Measurements from ENCODE around the gene SPAM1.

Gene SPAM1

DNA sequence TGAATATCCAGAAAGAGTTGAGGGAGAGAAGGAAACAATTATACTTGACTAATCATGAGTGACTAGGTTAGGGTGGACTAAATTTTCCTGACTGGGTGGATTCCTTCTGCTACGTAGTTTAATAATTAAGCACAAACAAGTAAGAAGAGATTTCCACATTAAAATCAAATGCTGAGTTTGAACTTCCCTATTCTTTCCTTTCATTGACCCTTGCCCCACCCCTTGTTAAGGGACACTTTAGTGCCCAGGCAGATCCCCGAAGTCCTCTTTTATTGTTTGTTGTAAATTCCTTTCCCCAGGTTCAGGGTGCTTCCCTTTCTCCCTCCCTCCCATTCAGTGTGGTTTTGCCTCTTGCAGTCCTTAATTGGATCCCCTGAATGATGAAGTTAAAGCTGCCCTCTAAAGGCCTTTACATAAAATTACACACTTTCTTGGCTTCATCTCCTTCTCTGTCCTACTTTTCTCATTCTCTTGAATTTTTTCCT lies 8.8 kb upstream of the SPAM1 start:
- no peak for TF ChIP-seq POLR2A (IDR thresholded peaks at IDR 0.05; ENCODE audit: low read depth, low read length)
- TF ChIP-seq PAX5 (IDR thresholded peaks at IDR 0.05; ENCODE audit: insufficient read depth, low read length, severe bottlenecking), result no peak
- TF ChIP-seq POLR2AphosphoS5 (IDR thresholded peaks at IDR 0.05; ENCODE audit: low read depth, low read length), result no peak
- no peak for TF ChIP-seq POU2F2 (IDR thresholded peaks at IDR 0.05; ENCODE audit: low read depth, low read length)
- no peak for FAIRE-seq
- no peak for DNase-seq (ENCODE audit: insufficient read length, low spot score)

- no peak for TF ChIP-seq SPI1 (IDR thresholded peaks at IDR 0.05; ENCODE audit: low read depth, low read length)
- TF ChIP-seq TAF1 (IDR thresholded peaks at IDR 0.05; ENCODE audit: low read depth, low read length), result no peak
- no peak for TF ChIP-seq POLR2A (IDR thresholded peaks at IDR 0.05; ENCODE audit: low read depth, low read length)
- no peak for TF ChIP-seq PAX5 (IDR thresholded peaks at IDR 0.05; ENCODE audit: insufficient read depth, low read length, severe bottlenecking)
- TF ChIP-seq POU2F2 (IDR thresholded peaks at IDR 0.05; ENCODE audit: low read depth, low read length), result no peak
- TF ChIP-seq POLR2AphosphoS5 (IDR thresholded peaks at IDR 0.05; ENCODE audit: low read depth, low read length), result no peak
- DNase-seq (ENCODE audit: insufficient read length, low spot score), result no peak
- FAIRE-seq, result no peak
Observed at GRCh38 chr7:123917878-123918277, 7.2 kb upstream of the SPAM1 start.

- DNase-seq (ENCODE audit: insufficient read length, low spot score), result no peak
- TF ChIP-seq POLR2AphosphoS5 (IDR thresholded peaks at IDR 0.05; ENCODE audit: low read depth, low read length), result no peak
- no peak for TF ChIP-seq POU2F2 (IDR thresholded peaks at IDR 0.05; ENCODE audit: low read depth, low read length)
- no peak for TF ChIP-seq TAF1 (IDR thresholded peaks at IDR 0.05; ENCODE audit: low read depth, low read length)
- FAIRE-seq, result no peak
Observed at GRCh38 chr7:123918309-123918708, 6.7 kb upstream of the SPAM1 start.

GRCh38 chr7:123923599-123923998 lies 1.4 kb upstream of the SPAM1 start:
- FAIRE-seq (no peak), DNase-seq (ENCODE audit: insufficient read length, low spot score) (no peak)
- no peak for TF ChIP-seq PAX5 (IDR thresholded peaks at IDR 0.05; ENCODE audit: insufficient read depth, low read length, severe bottlenecking)
- no peak for TF ChIP-seq POU2F2 (IDR thresholded peaks at IDR 0.05; ENCODE audit: low read depth, low read length)
- no peak for TF ChIP-seq POLR2AphosphoS5 (IDR thresholded peaks at IDR 0.05; ENCODE audit: low read depth, low read length)
- TF ChIP-seq TAF1 (IDR thresholded peaks at IDR 0.05; ENCODE audit: low read depth, low read length), result no peak
- no peak for TF ChIP-seq SPI1 (IDR thresholded peaks at IDR 0.05; ENCODE audit: low read depth, low read length)
- no peak for TF ChIP-seq POLR2A (IDR thresholded peaks at IDR 0.05; ENCODE audit: low read depth, low read length)

- no peak for TF ChIP-seq POLR2A (IDR thresholded peaks at IDR 0.05; ENCODE audit: low read depth, low read length)
- TF ChIP-seq POLR2AphosphoS5 (IDR thresholded peaks at IDR 0.05; ENCODE audit: low read depth, low read length), result no peak
- no peak for TF ChIP-seq POU2F2 (IDR thresholded peaks at IDR 0.05; ENCODE audit: low read depth, low read length)
- no peak for TF ChIP-seq SPI1 (IDR thresholded peaks at IDR 0.05; ENCODE audit: low read depth, low read length)
- TF ChIP-seq PAX5 (IDR thresholded peaks at IDR 0.05; ENCODE audit: insufficient read depth, low read length, severe bottlenecking), result no peak
- no peak for TF ChIP-seq TAF1 (IDR thresholded peaks at IDR 0.05; ENCODE audit: low read depth, low read length)
- DNase-seq (ENCODE audit: insufficient read length, low spot score), result no peak
- FAIRE-seq, result no peak
Observed at GRCh38 chr7:123929107-123929506, 4.1 kb downstream of the SPAM1 start.

- TF ChIP-seq POU2F2 (IDR thresholded peaks at IDR 0.05; ENCODE audit: low read depth, low read length) (no peak), POLR2AphosphoS5 (IDR thresholded peaks at IDR 0.05; ENCODE audit: low read depth, low read length) (no peak)
- no peak for FAIRE-seq
Observed at GRCh38 chr7:123929655-123930054, 4.6 kb downstream of the SPAM1 start.

GRCh38 chr7:123935436-123936381 lies 10.7 kb downstream of the SPAM1 start:
- TF ChIP-seq POLR2A (IDR thresholded peaks at IDR 0.05; ENCODE audit: low read depth, low read length) (no peak), SPI1 (IDR thresholded peaks at IDR 0.05; ENCODE audit: low read depth, low read length) (no peak), POLR2AphosphoS5 (IDR thresholded peaks at IDR 0.05; ENCODE audit: low read depth, low read length) (no peak), TAF1 (IDR thresholded peaks at IDR 0.05; ENCODE audit: low read depth, low read length) (no peak), PAX5 (IDR thresholded peaks at IDR 0.05; ENCODE audit: insufficient read depth, low read length, severe bottlenecking) (no peak), POU2F2 (IDR thresholded peaks at IDR 0.05; ENCODE audit: low read depth, low read length) (no peak)
- DNase-seq (ENCODE audit: insufficient read length, low spot score), result no peak
- no peak for FAIRE-seq

More at GRCh38 chr7:123929655-123930054, 4.6 kb downstream of the SPAM1 start:
- DNase-seq (ENCODE audit: insufficient read length, low spot score), result no peak

GRCh38 chr7:123936388-123936787 lies 11.3 kb downstream of the SPAM1 start:
- no peak for FAIRE-seq
- no peak for TF ChIP-seq POU2F2 (IDR thresholded peaks at IDR 0.05; ENCODE audit: low read depth, low read length)
- DNase-seq (ENCODE audit: insufficient read length, low spot score), result no peak

DNA sequence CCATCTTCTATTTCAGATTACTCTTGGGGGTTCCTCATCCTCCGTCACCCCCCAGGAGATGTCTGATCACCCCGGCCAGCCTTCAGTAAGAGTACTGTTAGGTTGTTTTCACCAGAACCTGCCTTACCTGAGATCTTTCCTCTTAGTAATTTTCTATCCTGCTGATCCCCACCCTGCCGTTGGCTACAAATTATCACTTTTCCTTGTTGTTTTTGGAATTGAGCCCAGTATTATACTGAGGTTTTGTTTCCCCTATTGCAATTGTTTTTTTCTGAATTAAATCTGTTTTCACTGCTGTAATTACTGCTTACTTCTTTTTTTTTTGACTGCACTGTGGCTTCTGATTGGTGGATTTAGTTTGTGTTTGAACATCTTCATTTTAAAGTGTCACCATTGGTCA lies 14.7 kb downstream of the SPAM1 start:
- FAIRE-seq, result no peak
- DNase-seq (ENCODE audit: insufficient read length, low spot score), result no peak
- TF ChIP-seq POU2F2 (IDR thresholded peaks at IDR 0.05; ENCODE audit: low read depth, low read length), result no peak
- TF ChIP-seq POLR2A (IDR thresholded peaks at IDR 0.05; ENCODE audit: low read depth, low read length), result no peak
- no peak for TF ChIP-seq POLR2AphosphoS5 (IDR thresholded peaks at IDR 0.05; ENCODE audit: low read depth, low read length)
- no peak for TF ChIP-seq SPI1 (IDR thresholded peaks at IDR 0.05; ENCODE audit: low read depth, low read length)
- no peak for TF ChIP-seq TAF1 (IDR thresholded peaks at IDR 0.05; ENCODE audit: low read depth, low read length)
- no peak for TF ChIP-seq PAX5 (IDR thresholded peaks at IDR 0.05; ENCODE audit: insufficient read depth, low read length, severe bottlenecking)
